B cell (primary cell): ENCODE measurements around the gene RGS10. TPM values are rescaled to one million over a fixed set of nuclear protein-coding genes. Genes with fewer than 3 reads are reported as not detected.

Source experiments
- ATAC-seq: fragments of 200-7000 bp; cut with Tn5 transposase; one replicate; pipeline ENCODE4 v1.10.0; 2021; ENCODE audit warnings: low read depth, mild to moderate bottlenecking, moderate number of reproducible peaks, moderate library complexity
- CTCF ChIA-PET: fragments of 350-600 bp; sonication (Branson Sonifier 250); formaldehyde crosslinking; loops from one replicate; lab custom pipeline; 2021; ENCODE audit warnings: antibody characterized with exemption, inconsistent platforms; lab: Charles Lee
- POLR2A ChIA-PET: fragments of 350-600 bp; sonication (Branson Sonifier 250); formaldehyde crosslinking; loops from one replicate; lab custom pipeline; 2021; ENCODE audit warnings: antibody characterized with exemption; lab: Charles Lee
- DNase-seq: peaks from one replicate; pipeline ENCODE4 v3.0.0; 2013
- H2AFZ ChIP-seq: 2 replicates; pipeline ENCODE4 v1.6.1; 2012; ENCODE audit warnings: mild to moderate bottlenecking, low read depth, low read length; ENCODE audit not compliant: insufficient read depth, poor library complexity, severe bottlenecking
- H3K27ac ChIP-seq, 2 donors: 1 replicate in 1 of 2; 2 replicates in 1 of 2; pipeline ENCODE4 v1.5.1; 2012 to 2013; ENCODE audit warnings: low read length in 2 of 2, mild to moderate bottlenecking in 2 of 2, moderate library complexity in 1 of 2
- H3K27me3 ChIP-seq, 4 experiments: fragments of 200-600 bp in 1 of 4; sonication (generic) in 1 of 4; replicated peaks in 1 of 4; 1 replicate in 2 of 4; 2 replicates in 2 of 4; pipeline versions ENCODE4 v1.6.1 to v1.7.0; 2013 to 2016; ENCODE audit warnings: low read length in 3 of 4, mild to moderate bottlenecking in 2 of 4, mixed read lengths in 1 of 4, moderate library complexity in 1 of 4; ENCODE audit not compliant: insufficient read depth in 4 of 4, control insufficient read depth in 3 of 4; ENCODE audit errors: control extremely low read depth in 1 of 4
- H3K36me3 ChIP-seq, 2 experiments: replicated peaks in 1 of 2; 1 replicate in 1 of 2; 2 replicates in 1 of 2; pipeline versions ENCODE4 v1.6.1 to v1.7.1; 2013; ENCODE audit warnings: low read length in 1 of 2; ENCODE audit not compliant: insufficient read depth in 2 of 2, control insufficient read depth in 1 of 2; ENCODE audit errors: control extremely low read depth in 1 of 2, extremely low read depth in 1 of 2
- H3K4me1 ChIP-seq, 2 donors: fragments of 200-600 bp in 1 of 2; sonication (generic) in 1 of 2; 1 replicate in 1 of 2; 2 replicates in 1 of 2; pipeline versions ENCODE4 v1.5.1 to v1.6.1; 2013 to 2017; ENCODE audit warnings: low read length in 2 of 2; ENCODE audit not compliant: control insufficient read depth in 2 of 2, insufficient read depth in 2 of 2
- H3K4me2 ChIP-seq: replicated peaks from 2 replicates; pipeline ENCODE3; 2012; ENCODE audit warnings: mild to moderate bottlenecking, low read depth, low read length; ENCODE audit not compliant: poor library complexity, severe bottlenecking
- H3K4me3 ChIP-seq, 5 experiments: fragments of 200-600 bp in 1 of 5; sonication (generic) in 1 of 5; 1 replicate in 3 of 5; 2 replicates in 2 of 5; pipeline versions ENCODE4 v1.5.1 to v1.7.0; 2011 to 2016; ENCODE audit warnings: low read length in 4 of 5, mild to moderate bottlenecking in 4 of 5, low read depth in 2 of 5, control low read depth in 1 of 5, moderate library complexity in 1 of 5; ENCODE audit not compliant: insufficient read depth in 1 of 5; ENCODE audit errors: control extremely low read depth in 1 of 5, extremely low read depth in 1 of 5
- H3K79me2 ChIP-seq: fragments of 200-600 bp; sonication (generic); one replicate; pipeline ENCODE4 v1.6.0; 2016; ENCODE audit warnings: low read length; ENCODE audit not compliant: control insufficient read depth, insufficient read depth
- H3K9ac ChIP-seq: fragments of 200-600 bp; sonication (generic); 2 replicates; pipeline ENCODE4 v1.6.1; 2017; ENCODE audit warnings: mild to moderate bottlenecking, low read length, moderate library complexity
- H3K9me3 ChIP-seq, 3 donors: one replicate each; pipeline versions ENCODE4 v1.6.1 to v1.7.1; 2013; ENCODE audit warnings: low read length in 2 of 3; ENCODE audit not compliant: control insufficient read depth in 2 of 3, insufficient read depth in 1 of 3; ENCODE audit errors: control extremely low read depth in 1 of 3
- H4K20me1 ChIP-seq: 2 replicates; pipeline ENCODE4 v1.6.0; 2012; ENCODE audit warnings: mild to moderate bottlenecking, low read length; ENCODE audit not compliant: insufficient read depth, control insufficient read depth, poor library complexity, severe bottlenecking
- H3K27ac Mint-ChIP-seq: one replicate; pipeline ENCODE4 v1.8.0; 2021; ENCODE audit warnings: mixed read lengths
- H3K27me3 Mint-ChIP-seq: one replicate; pipeline ENCODE4 v1.8.0; 2021; ENCODE audit warnings: mixed read lengths
- H3K4me1 Mint-ChIP-seq: one replicate; pipeline ENCODE4 v1.8.0; 2021; ENCODE audit warnings: mixed read lengths
- H3K4me3 Mint-ChIP-seq: one replicate; pipeline ENCODE4 v1.8.0; 2021; ENCODE audit warnings: mixed read lengths
- H3K9me3 Mint-ChIP-seq: one replicate; pipeline ENCODE4 v1.8.0; 2022; ENCODE audit warnings: mixed read lengths; ENCODE audit not compliant: insufficient read depth
- EZH2 ChIP-seq: IDR thresholded peaks from 2 replicates; pipeline ENCODE4 v1.6.1; 2012; ENCODE audit warnings: borderline replicate concordance, low read depth, mild to moderate bottlenecking, moderate library complexity, low read length; ENCODE audit not compliant: insufficient read depth, poor library complexity, severe bottlenecking
- WGBS: methylation state at CpG from one replicate; pipeline ENCODE4 v1.1.5; 2013; ENCODE audit warnings: missing lambda C conversion rate; ENCODE audit not compliant: insufficient coverage; 5-methylcytosine and 5-hydroxymethylcytosine counted together
- intact Hi-C: fragments of 100-400 bp; cut with micrococcal nuclease; formaldehyde crosslinking; loops from one replicate; pipeline ENCODE4 v1.10.0; 2022
- polyA plus RNA-seq: library from polyadenylated mRNA; depleted of rRNA; stranded (reverse); fragments of >200 nt; gene quantifications from 2 replicates; pipeline ENCODE4 v1.2.3, GENCODE V29; 2012
- total RNA-seq, 2 donors: library from RNA; stranded (reverse); fragments of 120-200 nt in 1 of 2; gene quantifications; 1 replicate in 1 of 2; 2 replicates in 1 of 2; pipeline versions ENCODE4 v1.2.3 to v1.2.4, GENCODE V29; 2013 to 2022
- TF ChIP-seq, protein P1 (sequence below): fragments of 200-600 bp; IDR thresholded peaks from one replicate; pipeline ENCODE4 v1.8.0; 2022; ENCODE audit warnings: antibody characterized with exemption, mild to moderate bottlenecking

Gene RGS10
- total and polyA plus RNA-seq, 2 donors (not counting 1 experiment from before 2014, with no cell fraction given): 10.9 to 20.3 TPM

DNA sequence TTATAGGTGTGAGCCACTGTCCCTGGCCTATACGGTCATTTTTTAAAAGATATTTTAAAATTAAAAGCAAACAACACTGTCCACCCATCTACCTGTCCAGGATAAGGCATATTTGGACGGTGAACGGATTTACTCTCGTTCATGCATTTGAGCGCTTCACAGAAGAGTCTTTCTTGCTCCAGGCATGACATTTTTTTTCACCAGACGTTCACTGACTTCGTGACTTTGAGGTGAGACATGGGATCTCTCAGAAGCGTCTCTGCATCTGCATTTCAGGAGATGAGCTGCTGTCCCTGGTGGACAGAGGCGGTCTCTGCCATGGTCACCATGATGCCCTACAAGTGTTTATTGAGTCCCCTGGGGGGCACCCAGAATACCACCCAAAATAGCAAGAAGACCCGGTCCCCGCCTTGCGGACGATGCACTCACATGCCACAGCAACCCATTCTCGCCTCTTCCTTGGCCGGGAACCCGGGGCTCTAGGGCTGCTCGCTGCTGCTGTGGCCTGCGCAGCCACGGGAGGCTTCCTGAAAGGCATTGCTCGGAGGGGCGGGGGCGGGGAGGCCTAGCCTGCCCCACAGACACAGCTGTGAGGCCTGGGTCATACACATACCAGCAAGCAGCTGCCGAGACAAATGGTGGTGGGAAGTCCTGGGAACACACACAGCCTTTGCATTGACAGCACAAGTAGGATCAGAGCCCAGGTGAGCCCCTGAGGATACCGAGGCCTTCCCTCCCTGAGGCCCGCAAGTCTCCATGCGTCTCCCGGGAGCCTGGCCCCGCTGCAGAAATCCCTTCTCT, 84.4 kb downstream of the RGS10 start:
- H3K4me3 ChIP-seq: no peak overlapping the region
- peaks cover 0 to 18% of the 10 kb centered on the region in 2 experiments for H3K36me3 ChIP-seq
- no peak overlapping the region for H3K4me2 ChIP-seq
- no peak for ATAC-seq
- no peak overlapping the region for H3K9ac ChIP-seq
- no peaks in the 10 kb centered on the region for H3K27me3 Mint-ChIP-seq
- H3K27ac Mint-ChIP-seq: no peak overlapping the region
- peaks cover 26% of the 10 kb centered on the region for H3K4me1 Mint-ChIP-seq
- no peak for DNase-seq
- ChIA-PET POLR2A (no interaction called here), CTCF (interaction anchor here (0.5 to 3.3 kb wide), 4 partner anchors 13 to 90 kb away, joined by 4 to 14 read pairs (median 5); no protein-coding TSS in a partner anchor)
- H3K4me1 ChIP-seq: peaks cover 6 to 29% of the 10 kb centered on the region in 2 donors
- H3K27ac ChIP-seq: no peak overlapping the region
- no peak overlapping the region for H2AFZ ChIP-seq
- no peak overlapping the region for H3K4me3 Mint-ChIP-seq
- H3K9me3 ChIP-seq: peaks cover 0 to 4% (median 0%) of the 10 kb centered on the region in 3 donors
- no peaks in the 10 kb centered on the region for H3K79me2 ChIP-seq
- peaks cover under 1% of the 10 kb centered on the region for H3K9me3 Mint-ChIP-seq
- no peaks in the 10 kb centered on the region for H3K27me3 ChIP-seq
- WGBS: 97% methylated on average over 28 of the region's 28 CpGs
- H4K20me1 ChIP-seq: no peaks in the 10 kb centered on the region
- TF ChIP-seq, protein P1, sequence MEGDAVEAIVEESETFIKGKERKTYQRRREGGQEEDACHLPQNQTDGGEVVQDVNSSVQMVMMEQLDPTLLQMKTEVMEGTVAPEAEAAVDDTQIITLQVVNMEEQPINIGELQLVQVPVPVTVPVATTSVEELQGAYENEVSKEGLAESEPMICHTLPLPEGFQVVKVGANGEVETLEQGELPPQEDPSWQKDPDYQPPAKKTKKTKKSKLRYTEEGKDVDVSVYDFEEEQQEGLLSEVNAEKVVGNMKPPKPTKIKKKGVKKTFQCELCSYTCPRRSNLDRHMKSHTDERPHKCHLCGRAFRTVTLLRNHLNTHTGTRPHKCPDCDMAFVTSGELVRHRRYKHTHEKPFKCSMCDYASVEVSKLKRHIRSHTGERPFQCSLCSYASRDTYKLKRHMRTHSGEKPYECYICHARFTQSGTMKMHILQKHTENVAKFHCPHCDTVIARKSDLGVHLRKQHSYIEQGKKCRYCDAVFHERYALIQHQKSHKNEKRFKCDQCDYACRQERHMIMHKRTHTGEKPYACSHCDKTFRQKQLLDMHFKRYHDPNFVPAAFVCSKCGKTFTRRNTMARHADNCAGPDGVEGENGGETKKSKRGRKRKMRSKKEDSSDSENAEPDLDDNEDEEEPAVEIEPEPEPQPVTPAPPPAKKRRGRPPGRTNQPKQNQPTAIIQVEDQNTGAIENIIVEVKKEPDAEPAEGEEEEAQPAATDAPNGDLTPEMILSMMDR: no peak
- no peak for TF ChIP-seq EZH2
- intact Hi-C loops: no loop called here

DNA sequence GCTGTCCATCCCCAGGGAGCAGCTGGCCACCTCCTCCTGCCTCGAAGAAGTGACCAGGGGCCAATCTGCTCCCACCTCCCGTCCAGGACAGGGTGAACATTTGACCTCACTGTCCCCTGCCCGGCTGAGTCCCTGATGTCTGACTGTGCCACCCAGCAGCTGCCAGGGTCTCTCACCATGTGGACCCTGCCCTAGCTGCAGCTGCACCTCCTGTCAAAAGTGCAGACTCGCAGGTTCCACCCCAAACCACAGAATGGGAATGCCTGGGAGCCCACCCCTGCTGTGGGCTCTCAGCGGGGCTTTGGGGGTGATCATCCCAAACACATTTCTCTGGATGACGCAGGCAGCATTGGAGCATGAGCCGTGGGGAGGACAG, 86.1 kb downstream of the RGS10 start:
- DNase-seq: no peak
- TF ChIP-seq EZH2: no peak
- TF ChIP-seq, protein P1: no peak
- H3K4me1 ChIP-seq: peaks cover 6 to 19% of the 10 kb centered on the region in 2 donors

More for the DNA sequence above, 86.1 kb downstream of the RGS10 start:
- ChIA-PET CTCF (interaction anchor here (1.4 to 2.1 kb wide), 3 partner anchors 12 to 33 kb away, joined by 4 to 11 read pairs (median 7); no protein-coding TSS in a partner anchor), POLR2A (no interaction called here)
- H3K4me1 Mint-ChIP-seq: peaks cover 16% of the 10 kb centered on the region
- Histone ChIP-seq H2AFZ (no peak overlapping the region), H3K9ac (no peak overlapping the region), H3K79me2 (no peaks in the 10 kb centered on the region), H3K36me3 (peaks cover 0 to 31% of the 10 kb centered on the region in 2 experiments), H3K27me3 (no peaks in the 10 kb centered on the region), H3K27ac (no peak overlapping the region), H3K9me3 (no peaks in the 10 kb centered on the region), H3K4me2 (no peak overlapping the region), H3K4me3 (no peak overlapping the region), H4K20me1 (peaks cover 3% of the 10 kb centered on the region)
- no peaks in the 10 kb centered on the region for H3K27me3 Mint-ChIP-seq
- 89% methylated on average over 7 of the region's 7 CpGs for WGBS
- no peaks in the 10 kb centered on the region for H3K9me3 Mint-ChIP-seq
- no peak for ATAC-seq
- intact Hi-C loops: no loop called here
- no peak overlapping the region for H3K27ac Mint-ChIP-seq
- H3K4me3 Mint-ChIP-seq: no peak overlapping the region
